Measurements from ENCODE around the gene CD302. TPM values are rescaled to one million over a fixed set of nuclear protein-coding genes. Genes with fewer than 3 reads are reported as not detected.
"Not testable (repeated sequence)": the region's sequence is repeated elsewhere in the genome, so short reads cannot be mapped to it uniquely, and the experiment has no call there.

Gene CD302
- total and polyA plus RNA-seq, 4 donors = 65.9 to 118 (median 96.8) TPM

GRCh38 chr2:159750873-159751272 is 47.1 kb downstream of the CD302 start:
- Histone ChIP-seq H3K27me3 (ENCODE audit: control insufficient read depth in 4 of 4, insufficient read depth in 4 of 4, low read length in 3 of 4) (no peaks in the 10 kb centered on the region), H3K9ac (ENCODE audit: low read depth in 1 of 2, low read length in 2 of 2) (no peak overlapping the region), H3K9me3 (ENCODE audit: control insufficient read depth in 4 of 4, low read length in 3 of 4) (no peaks in the 10 kb centered on the region), H3K27ac (ENCODE audit: low read depth in 1 of 2, low read length in 2 of 2) (no peak overlapping the region), H3K36me3 (ENCODE audit: control insufficient read depth in 4 of 4, insufficient read depth in 3 of 4, low read depth in 1 of 4, low read length in 3 of 4) (peaks cover 5 to 56% (median 34%) of the 10 kb centered on the region in 4 donors), H3K4me1 (ENCODE audit: control insufficient read depth in 4 of 4, insufficient read depth in 4 of 4, low read length in 3 of 4) (peaks cover 0 to 2% (median 0%) of the 10 kb centered on the region in 4 donors), H3K4me3 (ENCODE audit: low read depth in 1 of 3, low read length in 3 of 3) (no peak overlapping the region)
- TF ChIP-seq HNF4G (IDR thresholded peaks at IDR 0.05) = no peak
- no peak for TF ChIP-seq CTCF (IDR thresholded peaks at IDR 0.05; ENCODE audit: low read depth, low read length, missing input control)
- no peak for TF ChIP-seq GABPA (IDR thresholded peaks at IDR 0.05 in 1 of 2, conservative IDR thresholded peaks at IDR 0.05 in 1 of 2)
- no peak for TF ChIP-seq YY1 (IDR thresholded peaks at IDR 0.05)
- no peak for TF ChIP-seq HNF4A (conservative IDR thresholded peaks at IDR 0.05)
- TF ChIP-seq JUND (IDR thresholded peaks at IDR 0.05) = no peak
- TF ChIP-seq FOXA2 (IDR thresholded peaks at IDR 0.05) = no peak
- 96% methylated on average over 1 of the region's 1 CpG for WGBS
- DNase-seq (ENCODE audit: low spot score) = no peak

- Histone ChIP-seq H3K27ac (ENCODE audit: low read depth in 1 of 2, low read length in 2 of 2) (no peak overlapping the region), H3K36me3 (ENCODE audit: control insufficient read depth in 4 of 4, insufficient read depth in 3 of 4, low read depth in 1 of 4, low read length in 3 of 4) (peaks cover 6 to 54% (median 39%) of the 10 kb centered on the region in 4 donors), H3K4me1 (ENCODE audit: control insufficient read depth in 4 of 4, insufficient read depth in 4 of 4, low read length in 3 of 4) (no peaks in the 10 kb centered on the region), H3K27me3 (ENCODE audit: control insufficient read depth in 4 of 4, insufficient read depth in 4 of 4, low read length in 3 of 4) (no peaks in the 10 kb centered on the region), H3K9ac (ENCODE audit: low read depth in 1 of 2, low read length in 2 of 2) (no peak overlapping the region), H3K4me3 (ENCODE audit: low read depth in 1 of 3, low read length in 3 of 3) (no peak overlapping the region), H3K9me3 (ENCODE audit: control insufficient read depth in 4 of 4, low read length in 3 of 4) (no peaks in the 10 kb centered on the region)
- DNase-seq (ENCODE audit: low spot score) = no peak
- TF ChIP-seq HNF4G (IDR thresholded peaks at IDR 0.05) = no peak
- no peak for TF ChIP-seq YY1 (IDR thresholded peaks at IDR 0.05)
- TF ChIP-seq SP1 (IDR thresholded peaks at IDR 0.05) = no peak
- no peak for TF ChIP-seq ATF3 (IDR thresholded peaks at IDR 0.05)
- TF ChIP-seq CTCF (IDR thresholded peaks at IDR 0.05; ENCODE audit: low read depth, low read length, missing input control) = no peak
- no peak for TF ChIP-seq HNF4A (conservative IDR thresholded peaks at IDR 0.05)
- TF ChIP-seq JUND (IDR thresholded peaks at IDR 0.05) = no peak
- TF ChIP-seq EGR1 (IDR thresholded peaks at IDR 0.05; ENCODE audit: low read depth in 2 of 2) = no peak
- WGBS = 94% methylated on average over 9 of the region's 9 CpGs
Observed at GRCh38 chr2:159748089-159748488, 49.9 kb downstream of the CD302 start.

- not testable (repeated sequence) for H3K4me1 ChIP-seq (ENCODE audit: control insufficient read depth in 4 of 4, insufficient read depth in 4 of 4, low read length in 3 of 4); H3K9ac ChIP-seq (ENCODE audit: low read depth in 1 of 2, low read length in 2 of 2); H3K4me3 ChIP-seq (ENCODE audit: low read depth in 1 of 3, low read length in 3 of 3); H3K27me3 ChIP-seq (ENCODE audit: control insufficient read depth in 4 of 4, insufficient read depth in 4 of 4, low read length in 3 of 4); H3K9me3 ChIP-seq (ENCODE audit: control insufficient read depth in 4 of 4, low read length in 3 of 4); H3K27ac ChIP-seq (ENCODE audit: low read depth in 1 of 2, low read length in 2 of 2); DNase-seq (ENCODE audit: low spot score)
- 97% methylated on average over 11 of the region's 11 CpGs for WGBS
- peaks cover 8 to 41% (median 33%) of the 10 kb centered on the region in 4 donors for H3K36me3 ChIP-seq (ENCODE audit: control insufficient read depth in 4 of 4, insufficient read depth in 3 of 4, low read depth in 1 of 4, low read length in 3 of 4)
Observed at GRCh38 chr2:159745237-159745636, 52.8 kb downstream of the CD302 start.

Data from liver (tissue), 9 donors.